HG02610 (cell line): ENCODE data around the gene UBXN10.

Experiments used
- ATAC-seq: cut with Tn5 transposase; IDR thresholded peaks from one replicate; pipeline ENCODE4 v1.9.1; 2021; ENCODE audit warnings: mild to moderate bottlenecking, moderate library complexity; ENCODE audit not compliant: unreplicated experiment

UBXN10 gene

GRCh38 chr1:20185834-20186782 is at the start of gene UBXN10, which contains the start of gene PLA2G2C:
Gene UBXN10, plus strand, starts transcription at chr1:20186096. Its CDS starts 4,466 bp downstream, at chr1:20190562.
Gene PLA2G2C, minus strand, starts transcription at chr1:20186518. Its CDS starts 9,155 bp downstream, at chr1:20177363.
- ATAC-seq, result no peak

- ATAC-seq, result no peak
These were observed 49.6 kb upstream of the UBXN10 start for GRCh38 chr1:20136249-20136648.

- ATAC-seq, result no peak
These were observed 48.8 kb upstream of the UBXN10 start for GRCh38 chr1:20137055-20137454.

GRCh38 chr1:20137604-20138003 is 48.3 kb upstream of the UBXN10 start:
- no peak for ATAC-seq

- no peak for ATAC-seq
These were observed 47.5 kb upstream of the UBXN10 start for GRCh38 chr1:20138346-20138745.

- ATAC-seq, result no peak
These were observed 46.8 kb upstream of the UBXN10 start, which contains the start of gene PLA2G2F for GRCh38 chr1:20138961-20139550. Gene PLA2G2F, plus strand, starts transcription at chr1:20139323. Its CDS starts 105 bp downstream, at chr1:20139428.

- ATAC-seq, result no peak
These were observed 45.9 kb upstream of the UBXN10 start for GRCh38 chr1:20139776-20140612.

- no peak for ATAC-seq
These were observed 44.9 kb upstream of the UBXN10 start for GRCh38 chr1:20141001-20141400.

- ATAC-seq, result no peak
These were observed 44.4 kb upstream of the UBXN10 start for GRCh38 chr1:20141466-20141865.

GRCh38 chr1:20142001-20142710 is 43.7 kb upstream of the UBXN10 start:
- no peak for ATAC-seq

- no peak for ATAC-seq
These were observed 42.6 kb upstream of the UBXN10 start for GRCh38 chr1:20143318-20143717.

GRCh38 chr1:20143734-20144565 is 41.9 kb upstream of the UBXN10 start:
- ATAC-seq, result no peak

GRCh38 chr1:20147846-20148570 is 37.9 kb upstream of the UBXN10 start:
- ATAC-seq, result no peak

- no peak for ATAC-seq
These were observed 37.1 kb upstream of the UBXN10 start for GRCh38 chr1:20148571-20149500.

- ATAC-seq, result no peak
These were observed 36.1 kb upstream of the UBXN10 start for GRCh38 chr1:20149601-20150325.

GRCh38 chr1:20150326-20150705 is 35.6 kb upstream of the UBXN10 start:
- ATAC-seq, result no peak

- no peak for ATAC-seq
These were observed 34.9 kb upstream of the UBXN10 start for GRCh38 chr1:20150969-20151368.
